Endometrial microvascular endothelial cells (primary cell): ENCODE data around the gene POLRMT. TPM values are rescaled to one million over a fixed set of nuclear protein-coding genes. Genes with fewer than 3 reads are reported as not detected.
"Not testable (repeated sequence)": the region's sequence is repeated elsewhere in the genome, so short reads cannot be mapped to it uniquely, and the experiment has no call there.

ENCODE experiments used
- in situ Hi-C: cut with HindIII; loops from 2 replicates; pipeline ENCODE4 v1.10.0; 2017; ENCODE audit warnings: low sequenced_read_pairs, low pct_unique_long_range_greater_than_20kb; ENCODE audit errors: inconsistent ontology term
- total RNA-seq: library from RNA; depleted of rRNA; stranded (reverse); fragments of >200 nt; gene quantifications from one replicate; pipeline ENCODE4 v1.2.3, GENCODE V29; 2015; ENCODE audit errors: inconsistent ontology term

Gene POLRMT
- total RNA-seq, 1 donor from 2014 or later: 25.9 TPM

GRCh38 chr19:617551-618246, 15.6 kb downstream of the POLRMT start:
- in situ Hi-C loops: no loop called here

DNA sequence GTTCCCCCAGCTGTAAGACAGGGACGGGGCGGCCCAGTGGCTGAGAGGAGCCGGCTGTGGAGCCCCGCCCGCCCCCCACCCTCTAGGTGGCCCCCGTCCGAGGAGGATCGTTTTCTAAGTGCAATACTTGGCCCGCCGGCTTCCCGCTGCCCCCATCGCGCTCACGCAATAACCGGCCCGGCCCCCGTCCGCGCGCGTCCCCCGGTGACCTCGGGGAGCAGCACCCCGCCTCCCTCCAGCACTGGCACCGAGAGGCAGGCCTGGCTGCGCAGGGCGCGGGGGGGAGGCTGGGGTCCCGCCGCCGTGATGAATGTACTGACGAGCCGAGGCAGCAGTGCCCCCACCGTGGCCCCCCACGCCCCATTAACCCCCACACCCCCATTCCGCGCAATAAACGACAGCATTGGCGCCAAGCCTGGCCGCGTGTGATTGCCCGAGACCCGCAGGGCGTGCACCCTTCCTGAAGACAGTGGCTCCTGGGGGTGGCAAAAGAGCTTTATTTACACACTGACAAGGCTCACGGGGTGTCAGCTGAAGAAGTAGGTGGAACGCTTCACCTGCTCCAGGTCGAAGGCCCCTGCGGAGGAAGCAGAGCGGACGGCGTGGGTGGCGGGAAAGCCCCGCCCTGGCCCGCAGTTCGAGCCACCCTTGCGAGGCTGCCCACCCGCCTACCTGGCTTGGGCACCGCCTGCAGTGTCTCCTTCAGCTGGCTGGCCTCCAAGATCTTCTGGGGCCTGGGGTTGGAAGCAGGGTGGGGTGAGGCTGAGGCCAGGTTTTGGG, 16.4 kb downstream of the POLRMT start:
- in situ Hi-C loops: no loop called here

GRCh38 chr19:616062-616700, 17.2 kb downstream of the POLRMT start:
- in situ Hi-C loops: no loop called here

GRCh38 chr19:615619-616018, 17.7 kb downstream of the POLRMT start:
- in situ Hi-C loops: no loop called here

DNA sequence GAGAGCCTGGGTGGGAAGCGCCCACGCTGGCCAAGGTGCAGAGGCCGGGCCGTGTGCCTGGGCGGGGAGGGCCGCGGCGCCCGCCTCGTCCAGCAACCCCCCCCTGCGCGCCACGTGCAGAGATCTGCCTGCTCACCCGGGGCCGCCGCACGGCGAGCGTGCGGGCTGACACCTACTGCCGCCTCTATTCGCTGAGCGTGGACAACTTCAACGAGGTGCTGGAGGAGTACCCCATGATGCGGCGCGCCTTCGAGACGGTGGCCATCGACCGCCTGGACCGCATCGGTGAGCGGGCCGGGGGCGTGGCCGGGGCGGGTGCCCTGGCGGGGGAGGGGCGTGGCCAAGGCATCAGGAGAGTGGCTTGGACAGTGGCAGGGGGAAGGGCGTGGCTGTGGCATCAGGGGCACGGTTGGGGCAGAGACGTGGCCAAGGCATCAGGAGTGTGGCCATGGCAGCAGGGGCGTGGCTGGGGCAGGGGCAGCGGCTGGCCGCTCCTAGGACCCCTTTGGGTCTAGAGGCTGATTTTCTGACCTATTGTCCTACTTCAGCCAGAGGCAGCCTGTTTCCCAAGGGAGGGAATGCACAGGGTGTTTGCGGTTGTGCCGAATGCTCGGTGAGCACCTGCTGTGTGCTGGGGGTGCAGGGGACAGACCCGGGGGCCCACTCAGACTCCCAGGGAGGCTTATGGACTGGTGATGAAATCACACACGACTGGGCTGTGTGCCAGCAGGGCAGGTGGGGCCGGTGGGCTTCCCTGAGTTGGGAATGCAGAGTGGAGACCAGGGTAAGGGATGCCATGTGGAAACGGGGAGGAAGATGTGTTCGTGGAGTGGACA, 19.4 kb downstream of the POLRMT start:
- in situ Hi-C loops: no loop called here

- in situ Hi-C loops: no loop called here
Measured at GRCh38 chr19:612941-613340, 20.4 kb downstream of the POLRMT start.

DNA sequence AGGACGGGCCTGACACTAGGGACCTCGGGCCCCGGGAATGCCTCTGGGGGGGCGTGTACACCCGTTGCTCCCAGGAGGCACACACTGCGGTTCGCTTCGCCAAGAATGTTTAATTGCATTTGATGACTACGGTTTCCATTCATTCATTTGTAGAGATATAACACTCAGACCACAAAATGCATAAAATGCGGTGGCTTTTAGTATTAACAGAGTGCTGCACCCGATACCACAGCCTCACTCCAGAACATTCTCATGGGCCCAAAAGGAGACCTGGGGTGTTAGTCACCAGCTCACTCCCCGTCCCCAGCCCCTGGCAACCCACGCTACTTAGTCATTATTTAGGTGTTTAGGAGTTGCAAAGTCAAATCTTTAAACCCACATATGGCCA, 21.9 kb downstream of the POLRMT start:
- in situ Hi-C loops: no loop called here

GRCh38 chr19:610801-611480, 22.4 kb downstream of the POLRMT start:
- in situ Hi-C loops: no loop called here

GRCh38 chr19:610071-610800, 23.1 kb downstream of the POLRMT start:
- in situ Hi-C loops: no loop called here

GRCh38 chr19:609004-609346, 24.4 kb downstream of the POLRMT start:
- in situ Hi-C loops: no loop called here

DNA sequence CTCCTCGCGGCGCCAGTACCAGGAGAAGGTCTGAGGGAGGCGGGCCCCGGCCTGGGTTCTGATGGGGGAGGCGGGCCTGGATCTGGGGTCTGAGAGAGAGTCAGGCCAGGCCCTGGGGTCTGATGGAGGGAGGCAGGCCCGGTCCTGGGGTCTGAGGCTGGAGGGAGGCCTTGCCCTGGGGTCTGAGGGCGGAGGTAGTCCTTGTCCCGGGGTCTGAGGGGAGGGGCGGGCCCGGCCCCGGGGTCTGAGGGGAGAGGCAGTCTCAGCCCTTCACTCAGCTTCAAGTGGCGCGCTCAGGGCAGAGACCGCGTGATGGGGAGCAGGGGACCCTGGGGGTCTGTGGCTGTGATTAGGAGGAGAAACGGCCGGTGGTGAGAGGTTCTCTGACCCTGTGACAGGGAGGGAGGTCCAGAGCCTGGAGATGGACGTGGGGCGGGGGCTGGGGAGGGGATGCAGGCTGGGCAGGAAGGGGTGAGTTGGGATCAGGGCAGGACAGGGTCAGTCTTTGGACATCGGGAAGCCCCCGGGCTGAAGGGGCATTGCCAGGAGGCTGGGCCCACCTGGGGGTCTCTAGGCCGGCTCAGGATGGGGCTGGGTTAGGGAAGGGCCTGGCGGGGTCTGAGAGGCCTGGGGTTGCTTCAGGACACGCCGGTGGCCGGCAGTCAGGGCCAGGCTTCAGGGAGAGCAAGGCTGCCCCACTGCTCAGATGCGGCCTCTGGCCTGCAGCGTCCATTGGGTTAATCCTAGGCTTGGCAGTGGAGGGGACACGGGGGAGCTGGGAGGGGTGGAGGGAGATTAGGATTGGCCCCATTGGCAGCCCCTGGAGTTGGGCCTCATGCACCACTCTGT, 25.0 kb downstream of the POLRMT start:
- in situ Hi-C loops: no loop called here

GRCh38 chr19:607301-608154, 25.8 kb downstream of the POLRMT start:
- in situ Hi-C loops: no loop called here

- in situ Hi-C loops: not testable (repeated sequence)
Measured at GRCh38 chr19:605061-605971, 28.0 kb downstream of the POLRMT start.

GRCh38 chr19:604355-604754, 29.0 kb downstream of the POLRMT start:
- in situ Hi-C loops: no loop called here

GRCh38 chr19:603779-604178, 29.6 kb downstream of the POLRMT start:
- in situ Hi-C loops: not testable (repeated sequence)

DNA sequence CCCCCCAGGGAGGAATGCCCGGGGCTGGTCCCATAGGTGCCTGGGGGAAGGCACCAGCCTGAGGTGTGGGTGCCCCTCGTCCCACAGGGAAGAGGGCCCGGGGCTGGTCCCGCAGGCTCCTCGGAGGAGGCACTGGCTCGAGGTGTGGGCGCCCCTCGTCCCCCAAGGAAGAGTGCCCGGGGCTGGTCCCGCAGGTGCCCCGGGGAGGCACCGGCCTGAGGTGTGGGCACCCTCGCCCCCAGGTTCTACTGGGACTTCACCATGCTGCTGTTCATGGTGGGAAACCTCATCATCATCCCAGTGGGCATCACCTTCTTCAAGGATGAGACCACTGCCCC, 30.1 kb downstream of the POLRMT start:
- in situ Hi-C loops: not testable (repeated sequence)
